Tibial nerve (tissue), 4 donors: ENCODE data around the gene MYOM1. TPM values are rescaled to one million over a fixed set of nuclear protein-coding genes. Genes with fewer than 3 reads are reported as not detected.

Experiments used
- DNase-seq, 2 donors: peaks; one replicate each; pipeline ENCODE4 v3.0.0-alpha.2; 2019; ENCODE audit warnings: low spot score in 2 of 2
- H3K27ac ChIP-seq, 4 donors: fragments of 200-600 bp; sonication (generic) in 3 of 4; one replicate each; pipeline ENCODE4 v1.5.1; 2017 to 2019; ENCODE audit warnings: mild to moderate bottlenecking in 1 of 4
- H3K27me3 ChIP-seq, 2 donors: fragments of 200-600 bp; sonication (generic) in 1 of 2; one replicate each; pipeline versions ENCODE4 v1.5.1 to v1.6.0; 2017 to 2019
- H3K36me3 ChIP-seq, 3 donors: fragments of 200-600 bp; sonication (generic); one replicate each; pipeline ENCODE4 v1.5.1; 2018 to 2019
- H3K4me1 ChIP-seq, 4 donors: fragments of 200-600 bp; sonication (generic) in 3 of 4; one replicate each; pipeline ENCODE4 v1.5.1; 2017 to 2019
- H3K4me3 ChIP-seq, 4 donors: fragments of 200-600 bp; sonication (generic) in 3 of 4; one replicate each; pipeline ENCODE4 v1.5.1; 2017 to 2019; ENCODE audit warnings: mild to moderate bottlenecking in 1 of 4, moderate library complexity in 1 of 4
- H3K9me3 ChIP-seq, 4 donors: fragments of 200-600 bp; sonication (generic) in 3 of 4; one replicate each; pipeline ENCODE4 v1.5.1; 2017 to 2019
- EP300 ChIP-seq, 2 donors: sonication (generic); formaldehyde crosslinking; IDR thresholded peaks; one replicate each; pipeline ENCODE4 v1.6.1; 2017; ENCODE audit warnings: antibody characterized with exemption in 2 of 2, mild to moderate bottlenecking in 1 of 2
- POLR2A ChIP-seq, 2 donors: fragments of 450-650 bp; IDR thresholded peaks; one replicate each; pipeline ENCODE4 v1.6.1; 2017; ENCODE audit warnings: antibody characterized with exemption in 2 of 2, mild to moderate bottlenecking in 2 of 2, moderate library complexity in 2 of 2
- WGBS, 2 donors: methylation state at CpG; one replicate each; pipeline ENCODE4 v1.1.5; 2018; 5-methylcytosine and 5-hydroxymethylcytosine counted together
- total RNA-seq, 4 donors: library from RNA; depleted of rRNA; stranded (reverse); fragments of >200 nt; gene quantifications; one replicate each; pipeline ENCODE4 v1.1.0, GENCODE V29; 2016
- TF ChIP-seq, protein P1 (sequence below), 5 experiments: fragments of 200-600 bp in 3 of 5; fragments of 450-650 bp in 2 of 5; sonication (generic) in 3 of 5; IDR thresholded peaks; one replicate each; pipeline ENCODE4 v1.5.1; 2016 to 2019; ENCODE audit warnings: antibody characterized with exemption in 5 of 5, mild to moderate bottlenecking in 3 of 5, moderate library complexity in 2 of 5

MYOM1 gene
- total RNA-seq, 4 donors from 2014 or later = 3.0 to 8.1 (median 5.6) TPM

DNA sequence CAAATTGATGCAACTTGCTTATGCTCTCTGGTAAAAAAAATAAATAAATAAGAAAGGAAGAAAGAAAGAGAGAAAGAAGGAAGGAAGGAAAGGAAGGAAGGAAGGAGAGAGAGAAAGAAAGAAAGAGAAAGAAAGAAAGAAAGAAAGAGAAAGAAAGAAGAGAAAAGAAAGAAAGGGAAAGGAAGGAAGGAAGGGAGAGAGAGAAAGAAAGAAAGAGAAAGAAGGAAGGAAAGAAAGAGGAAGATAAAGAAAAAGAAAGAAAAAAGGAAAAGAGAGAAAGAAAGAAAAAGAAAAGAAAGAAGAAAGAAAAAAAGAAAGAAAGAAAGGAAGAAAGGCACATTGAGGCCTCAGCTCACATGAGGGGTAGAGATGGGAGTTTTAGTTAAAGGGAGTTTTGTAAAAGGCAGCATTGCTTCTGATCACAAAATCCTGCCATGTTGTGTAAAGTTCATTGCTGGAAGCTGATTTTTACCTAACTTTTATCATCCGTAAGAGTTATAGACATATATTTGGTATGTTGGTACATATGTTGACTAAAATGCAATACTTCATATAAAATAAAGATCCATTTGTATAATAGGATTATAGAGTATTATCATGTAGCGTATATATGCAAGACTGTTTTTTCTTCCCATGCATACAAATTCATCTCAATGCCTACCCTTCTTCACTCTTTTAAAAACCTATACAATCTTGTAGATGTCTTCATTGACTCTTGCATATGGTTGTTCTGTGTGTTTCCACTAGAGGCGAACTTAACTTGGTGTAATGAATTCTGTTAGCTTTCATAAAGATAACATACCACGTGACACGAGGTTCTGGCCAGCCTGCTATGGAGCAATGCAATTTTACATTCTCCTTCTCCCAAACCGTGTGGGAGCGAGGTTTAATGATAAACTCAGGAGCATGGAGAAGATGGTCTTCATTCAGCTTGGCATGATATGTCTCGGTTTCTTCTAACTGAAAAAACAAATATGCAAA is 32.8 kb downstream of the MYOM1 start:
- Histone ChIP-seq H3K9me3 (no peaks in the 10 kb centered on the region), H3K27me3 (no peaks in the 10 kb centered on the region), H3K36me3 (peaks cover 0 to 7% (median 0%) of the 10 kb centered on the region in 3 donors), H3K4me1 (no peaks in the 10 kb centered on the region), H3K4me3 (no peak overlapping the region), H3K27ac (no peak overlapping the region)
- DNase-seq = no peak
- TF ChIP-seq, protein P1, sequence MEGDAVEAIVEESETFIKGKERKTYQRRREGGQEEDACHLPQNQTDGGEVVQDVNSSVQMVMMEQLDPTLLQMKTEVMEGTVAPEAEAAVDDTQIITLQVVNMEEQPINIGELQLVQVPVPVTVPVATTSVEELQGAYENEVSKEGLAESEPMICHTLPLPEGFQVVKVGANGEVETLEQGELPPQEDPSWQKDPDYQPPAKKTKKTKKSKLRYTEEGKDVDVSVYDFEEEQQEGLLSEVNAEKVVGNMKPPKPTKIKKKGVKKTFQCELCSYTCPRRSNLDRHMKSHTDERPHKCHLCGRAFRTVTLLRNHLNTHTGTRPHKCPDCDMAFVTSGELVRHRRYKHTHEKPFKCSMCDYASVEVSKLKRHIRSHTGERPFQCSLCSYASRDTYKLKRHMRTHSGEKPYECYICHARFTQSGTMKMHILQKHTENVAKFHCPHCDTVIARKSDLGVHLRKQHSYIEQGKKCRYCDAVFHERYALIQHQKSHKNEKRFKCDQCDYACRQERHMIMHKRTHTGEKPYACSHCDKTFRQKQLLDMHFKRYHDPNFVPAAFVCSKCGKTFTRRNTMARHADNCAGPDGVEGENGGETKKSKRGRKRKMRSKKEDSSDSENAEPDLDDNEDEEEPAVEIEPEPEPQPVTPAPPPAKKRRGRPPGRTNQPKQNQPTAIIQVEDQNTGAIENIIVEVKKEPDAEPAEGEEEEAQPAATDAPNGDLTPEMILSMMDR (IDR thresholded peaks at IDR 0.05) = no peak
- no peak for TF ChIP-seq EP300 (IDR thresholded peaks at IDR 0.05)
- TF ChIP-seq POLR2A (IDR thresholded peaks at IDR 0.05) = no peak
- WGBS, 2 donors = 82% methylated on average over 8 of the region's 8 CpGs

DNA sequence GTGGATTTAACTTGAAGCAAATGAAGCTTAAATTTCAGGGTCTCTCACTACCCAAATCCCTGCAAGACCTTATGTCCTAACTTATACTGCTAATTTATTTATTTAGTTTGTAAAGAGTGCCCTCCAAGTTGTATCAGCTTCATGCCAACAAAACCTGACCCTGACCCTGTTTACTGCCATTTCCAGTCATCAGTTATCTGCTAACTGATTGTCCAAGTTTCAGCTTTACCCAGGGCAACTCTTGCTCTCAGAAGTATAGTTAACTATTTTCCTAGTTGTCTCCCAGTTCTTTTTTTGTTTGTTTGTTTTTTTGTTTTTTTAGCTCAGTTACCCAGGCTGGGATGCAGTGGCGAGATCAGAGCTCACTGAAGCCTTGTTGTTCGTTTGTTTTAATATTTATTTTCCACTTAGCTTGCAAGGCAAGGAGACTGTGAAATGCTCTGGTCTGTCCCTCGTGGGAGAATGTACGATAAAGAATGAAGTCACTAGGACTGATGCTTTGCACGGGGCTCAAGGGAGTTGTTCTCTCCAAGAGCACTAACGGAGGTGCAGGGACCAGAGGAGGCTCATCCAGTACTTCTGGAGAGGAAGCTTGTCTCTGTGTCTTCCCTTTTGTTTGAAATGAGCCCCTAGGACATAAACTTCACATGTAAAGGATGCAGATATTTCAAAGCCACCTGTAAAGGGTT is 35.3 kb downstream of the MYOM1 start:
- Histone ChIP-seq H3K27ac (no peak overlapping the region), H3K4me3 (no peak overlapping the region), H3K27me3 (no peaks in the 10 kb centered on the region), H3K4me1 (peaks cover 0 to 3% (median 0%) of the 10 kb centered on the region in 4 donors), H3K36me3 (peaks cover 0 to 7% (median 0%) of the 10 kb centered on the region in 3 donors), H3K9me3 (no peaks in the 10 kb centered on the region)
- DNase-seq = no peak
- TF ChIP-seq POLR2A (IDR thresholded peaks at IDR 0.05) (no peak), EP300 (IDR thresholded peaks at IDR 0.05) (no peak)
- TF ChIP-seq, protein P1 (IDR thresholded peaks at IDR 0.05) = no peak
- WGBS, 2 donors = 50 to 54% methylated on average over 6 of the region's 6 CpGs

DNA sequence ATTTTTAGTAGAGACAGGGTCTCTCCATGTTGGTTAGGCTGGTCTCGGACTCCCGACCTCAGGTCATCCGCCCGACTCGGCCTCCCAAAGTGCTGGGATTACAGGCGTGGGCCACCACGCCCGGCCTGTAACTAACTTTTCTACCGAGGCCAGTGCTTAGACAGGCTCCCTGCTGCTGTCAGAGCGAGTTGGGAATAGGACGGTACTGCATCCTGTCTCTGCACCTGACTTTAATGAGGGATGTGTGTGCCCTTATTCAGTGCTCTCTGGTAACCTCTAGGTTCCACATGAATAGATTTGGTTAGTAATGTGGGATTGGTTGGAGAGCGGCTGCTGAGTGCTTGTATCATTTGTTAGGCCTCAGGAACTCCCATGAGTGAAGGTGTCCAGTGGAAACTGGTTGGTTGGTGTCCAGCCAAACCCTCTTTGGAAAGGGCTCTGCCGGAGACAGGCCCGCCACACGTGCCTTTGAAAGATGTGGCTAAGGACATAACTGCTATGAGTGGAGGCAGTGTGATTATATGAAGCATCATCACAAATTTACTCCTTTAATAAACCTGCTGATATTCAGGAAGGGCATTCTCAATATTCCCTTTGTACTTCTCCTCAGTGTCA is 36.6 kb downstream of the MYOM1 start:
- Histone ChIP-seq H3K27me3 (no peaks in the 10 kb centered on the region), H3K9me3 (no peaks in the 10 kb centered on the region), H3K4me3 (no peak overlapping the region), H3K36me3 (no peaks in the 10 kb centered on the region), H3K27ac (no peak overlapping the region), H3K4me1 (peaks cover 0 to 9% (median 0%) of the 10 kb centered on the region in 4 donors)
- DNase-seq = no peak
- TF ChIP-seq, protein P1 (IDR thresholded peaks at IDR 0.05) = no peak
- TF ChIP-seq POLR2A (IDR thresholded peaks at IDR 0.05) (no peak), EP300 (IDR thresholded peaks at IDR 0.05) (no peak)
- 96 to 98% methylated on average over 14 to 15 of the region's 15 CpGs for WGBS, 2 donors

DNA sequence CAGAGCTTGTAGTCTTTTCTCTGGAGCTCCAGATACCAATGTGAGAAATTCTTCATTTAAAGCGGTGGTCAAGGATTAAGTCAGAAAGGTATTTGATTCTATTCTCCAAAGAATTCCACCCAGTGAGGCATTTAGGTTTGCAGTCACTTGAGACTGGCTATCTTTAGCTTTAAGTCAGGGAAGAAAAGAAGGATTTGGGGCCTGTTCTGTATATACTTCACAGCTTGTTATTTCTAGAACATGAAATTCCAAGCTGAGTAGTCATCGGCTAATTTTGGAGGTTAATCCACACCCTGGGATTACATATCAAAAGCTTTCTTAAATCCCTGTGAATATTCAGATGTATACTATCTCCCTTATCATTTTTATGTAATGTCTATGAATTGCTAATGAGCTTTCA is 39.4 kb downstream of the MYOM1 start:
- Histone ChIP-seq H3K27ac (no peak overlapping the region), H3K9me3 (no peaks in the 10 kb centered on the region), H3K27me3 (no peaks in the 10 kb centered on the region), H3K4me3 (no peak overlapping the region), H3K36me3 (no peaks in the 10 kb centered on the region), H3K4me1 (peaks cover 0 to 9% (median 0%) of the 10 kb centered on the region in 4 donors)
- 69 to 73% methylated on average over 2 of the region's 2 CpGs for WGBS, 2 donors
- DNase-seq = no peak
- TF ChIP-seq, protein P1 (IDR thresholded peaks at IDR 0.05) = no peak
- TF ChIP-seq EP300 (IDR thresholded peaks at IDR 0.05) (no peak), POLR2A (IDR thresholded peaks at IDR 0.05) (no peak)
